Gastrocnemius medialis (tissue), 4 donors: Measurements from ENCODE around the gene PHF10. TPM values are rescaled to one million over a fixed set of nuclear protein-coding genes. Genes with fewer than 3 reads are reported as not detected.

Source experiments
- ATAC-seq, 2 donors: fragments of 150-250 bp; one replicate each; pipeline ENCODE4 v1.9.1; 2016
- DNase-seq, 2 donors: peaks; one replicate each; pipeline ENCODE4 v3.0.0-alpha.2; 2019
- H3K27ac ChIP-seq, 4 donors: fragments of 200-600 bp; sonication (generic); 1 replicate in 1 of 4; 2 replicates in 3 of 4; pipeline ENCODE4 v1.5.1; 2016 to 2018; ENCODE audit warnings: mild to moderate bottlenecking in 2 of 4, moderate library complexity in 1 of 4
- H3K27me3 ChIP-seq, 3 donors: fragments of 200-600 bp; sonication (generic) in 2 of 3; 1 replicate in 1 of 3; 2 replicates in 2 of 3; pipeline versions ENCODE4 v1.5.1 to v1.6.0; 2016 to 2019; ENCODE audit warnings: mild to moderate bottlenecking in 1 of 3, moderate library complexity in 1 of 3
- H3K36me3 ChIP-seq, 2 donors: fragments of 200-600 bp; sonication (generic) in 1 of 2; one replicate each; pipeline ENCODE4 v1.5.1; 2017 to 2018
- H3K4me1 ChIP-seq, 2 donors: fragments of 200-600 bp; sonication (generic) in 1 of 2; one replicate each; pipeline ENCODE4 v1.5.1; 2016 to 2017; ENCODE audit warnings: mild to moderate bottlenecking in 2 of 2
- H3K4me3 ChIP-seq, 4 donors: fragments of 200-600 bp; sonication (generic) in 3 of 4; 1 replicate in 1 of 4; 2 replicates in 3 of 4; pipeline ENCODE4 v1.5.1; 2016 to 2019; ENCODE audit warnings: mild to moderate bottlenecking in 2 of 4
- H3K9me3 ChIP-seq, 3 donors: fragments of 200-600 bp; sonication (generic) in 2 of 3; 1 replicate in 1 of 3; 2 replicates in 2 of 3; pipeline ENCODE4 v1.5.1; 2016 to 2019
- POLR2A ChIP-seq, 2 donors: fragments of 450-650 bp; IDR thresholded peaks; one replicate each; pipeline ENCODE4 v1.6.1; 2017; ENCODE audit warnings: antibody characterized with exemption in 2 of 2, mild to moderate bottlenecking in 2 of 2, moderate library complexity in 2 of 2
- in situ Hi-C, 4 donors: fragments of 200-750 bp; cut with MboI; loops; one replicate each; pipeline versions ENCODE4 v1.15.0 to v1.8.0; 2017; ENCODE audit warnings: low sequenced_read_pairs in 4 of 4
- intact Hi-C: fragments of 100-400 bp; cut with DNase I; formaldehyde crosslinking; loops from one replicate; pipeline ENCODE4 v1.15.1; 2023; ENCODE audit warnings: low total_unique reads
- total RNA-seq, 4 donors: library from RNA; depleted of rRNA; stranded (reverse); fragments of >200 nt; gene quantifications; one replicate each; pipeline versions ENCODE4 v1.1.0 to v1.2.3, GENCODE V29; 2016
- TF ChIP-seq, protein P1 (sequence below), 5 experiments: fragments of 450-650 bp in 3 of 5; fragments of 200-600 bp in 2 of 5; sonication (generic) in 2 of 5; IDR thresholded peaks in 4 of 5; conservative IDR thresholded peaks in 1 of 5; 1 replicate in 4 of 5; 2 replicates in 1 of 5; pipeline ENCODE4 v1.5.1; 2016 to 2019; ENCODE audit warnings: antibody characterized with exemption in 5 of 5, mild to moderate bottlenecking in 3 of 5, moderate library complexity in 3 of 5

PHF10 gene
- total RNA-seq, 4 donors from 2014 or later: 40.1 to 58.1 (median 49.0) TPM

DNA sequence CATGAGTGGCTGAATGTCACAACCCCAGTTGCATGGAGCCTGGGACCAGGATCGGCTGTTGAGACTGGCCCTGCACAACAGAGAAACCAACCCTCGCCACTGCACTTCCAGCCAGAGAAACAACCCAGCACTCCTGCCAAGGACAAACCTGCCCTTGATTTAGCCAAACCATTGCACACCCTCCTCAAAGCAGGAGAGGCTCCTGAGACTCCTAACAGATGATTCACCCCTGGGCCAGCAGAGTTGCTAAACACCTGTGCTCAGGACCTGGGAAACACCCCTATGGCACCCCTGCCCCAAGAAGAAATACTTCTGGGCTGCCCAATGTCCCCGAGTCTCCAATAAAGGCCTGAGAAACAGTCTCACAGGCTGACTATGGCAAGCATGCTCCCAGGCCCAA, 40.2 kb downstream of the PHF10 start:
- Histone ChIP-seq H3K4me1 (no peaks in the 10 kb centered on the region), H3K27me3 (no peaks in the 10 kb centered on the region), H3K36me3 (peaks cover 0 to 25% of the 10 kb centered on the region in 2 donors), H3K9me3 (no peaks in the 10 kb centered on the region), H3K4me3 (no peak overlapping the region), H3K27ac (no peak overlapping the region)
- intact Hi-C loops: no loop called here
- DNase-seq (no peak), ATAC-seq (no peak)
- TF ChIP-seq POLR2A (IDR thresholded peaks at IDR 0.05): no peak
- TF ChIP-seq, protein P1, sequence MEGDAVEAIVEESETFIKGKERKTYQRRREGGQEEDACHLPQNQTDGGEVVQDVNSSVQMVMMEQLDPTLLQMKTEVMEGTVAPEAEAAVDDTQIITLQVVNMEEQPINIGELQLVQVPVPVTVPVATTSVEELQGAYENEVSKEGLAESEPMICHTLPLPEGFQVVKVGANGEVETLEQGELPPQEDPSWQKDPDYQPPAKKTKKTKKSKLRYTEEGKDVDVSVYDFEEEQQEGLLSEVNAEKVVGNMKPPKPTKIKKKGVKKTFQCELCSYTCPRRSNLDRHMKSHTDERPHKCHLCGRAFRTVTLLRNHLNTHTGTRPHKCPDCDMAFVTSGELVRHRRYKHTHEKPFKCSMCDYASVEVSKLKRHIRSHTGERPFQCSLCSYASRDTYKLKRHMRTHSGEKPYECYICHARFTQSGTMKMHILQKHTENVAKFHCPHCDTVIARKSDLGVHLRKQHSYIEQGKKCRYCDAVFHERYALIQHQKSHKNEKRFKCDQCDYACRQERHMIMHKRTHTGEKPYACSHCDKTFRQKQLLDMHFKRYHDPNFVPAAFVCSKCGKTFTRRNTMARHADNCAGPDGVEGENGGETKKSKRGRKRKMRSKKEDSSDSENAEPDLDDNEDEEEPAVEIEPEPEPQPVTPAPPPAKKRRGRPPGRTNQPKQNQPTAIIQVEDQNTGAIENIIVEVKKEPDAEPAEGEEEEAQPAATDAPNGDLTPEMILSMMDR (IDR thresholded peaks at IDR 0.05 in 4 of 5, conservative IDR thresholded peaks at IDR 0.05 in 1 of 5): no peak
- in situ Hi-C loops: no loop called here

DNA sequence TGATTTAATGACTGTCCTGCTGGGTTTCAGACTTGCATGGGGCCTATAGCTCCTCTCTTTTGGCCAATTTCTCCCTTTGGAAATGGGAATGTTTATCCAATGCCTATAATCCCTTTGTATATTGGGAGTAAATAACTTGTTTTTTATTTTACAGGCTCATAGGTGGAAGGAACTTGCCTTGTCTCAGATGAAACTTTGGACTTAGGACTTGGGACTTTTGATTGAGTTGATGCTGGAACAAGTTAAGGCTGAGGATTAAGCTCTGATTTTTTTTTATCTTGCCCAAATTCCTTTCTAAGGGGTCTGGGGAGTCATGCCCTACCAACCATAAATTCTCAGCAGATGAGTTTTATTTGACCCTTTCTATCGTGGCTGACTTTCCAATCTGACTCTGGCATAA, 46.0 kb downstream of the PHF10 start:
- H3K4me3 ChIP-seq: no peak overlapping the region
- ATAC-seq (no peak), DNase-seq (no peak)
- no peaks in the 10 kb centered on the region for H3K36me3 ChIP-seq
- no peaks in the 10 kb centered on the region for H3K9me3 ChIP-seq
- in situ Hi-C loops (no loop called here), intact Hi-C loops (no loop called here)
- TF ChIP-seq, protein P1 (IDR thresholded peaks at IDR 0.05 in 4 of 5, conservative IDR thresholded peaks at IDR 0.05 in 1 of 5): no peak
- no peak for TF ChIP-seq POLR2A (IDR thresholded peaks at IDR 0.05)
- no peaks in the 10 kb centered on the region for H3K4me1 ChIP-seq
- no peak overlapping the region for H3K27ac ChIP-seq
- no peaks in the 10 kb centered on the region for H3K27me3 ChIP-seq

DNA sequence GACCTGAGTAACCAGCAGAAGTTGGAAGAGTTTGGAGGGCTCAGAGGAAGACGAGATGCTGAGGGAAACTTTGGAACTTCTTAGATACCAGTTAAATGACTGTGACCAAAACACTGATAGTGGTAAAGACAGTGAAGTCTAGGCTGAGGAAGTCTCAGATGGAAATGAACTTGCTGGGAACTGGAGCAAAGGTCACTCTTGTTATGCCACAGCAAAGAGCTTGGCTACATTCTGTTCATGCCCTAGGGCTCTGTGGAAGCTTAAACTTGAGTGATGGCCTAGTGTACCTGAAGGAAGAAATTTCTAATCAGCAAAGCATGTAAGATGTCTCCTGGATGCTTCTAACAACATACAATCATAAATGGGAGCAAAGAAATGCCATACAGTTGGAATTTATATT, 47.2 kb downstream of the PHF10 start:
- in situ Hi-C loops (no loop called here), intact Hi-C loops (no loop called here)
- no peaks in the 10 kb centered on the region for H3K36me3 ChIP-seq
- TF ChIP-seq, protein P1 (IDR thresholded peaks at IDR 0.05 in 4 of 5, conservative IDR thresholded peaks at IDR 0.05 in 1 of 5): no peak
- no peak for TF ChIP-seq POLR2A (IDR thresholded peaks at IDR 0.05)
- no peaks in the 10 kb centered on the region for H3K9me3 ChIP-seq
- H3K27me3 ChIP-seq: no peaks in the 10 kb centered on the region
- no peak for ATAC-seq
- H3K27ac ChIP-seq: no peak overlapping the region
- no peak overlapping the region for H3K4me3 ChIP-seq
- H3K4me1 ChIP-seq: no peaks in the 10 kb centered on the region
- DNase-seq: no peak

DNA sequence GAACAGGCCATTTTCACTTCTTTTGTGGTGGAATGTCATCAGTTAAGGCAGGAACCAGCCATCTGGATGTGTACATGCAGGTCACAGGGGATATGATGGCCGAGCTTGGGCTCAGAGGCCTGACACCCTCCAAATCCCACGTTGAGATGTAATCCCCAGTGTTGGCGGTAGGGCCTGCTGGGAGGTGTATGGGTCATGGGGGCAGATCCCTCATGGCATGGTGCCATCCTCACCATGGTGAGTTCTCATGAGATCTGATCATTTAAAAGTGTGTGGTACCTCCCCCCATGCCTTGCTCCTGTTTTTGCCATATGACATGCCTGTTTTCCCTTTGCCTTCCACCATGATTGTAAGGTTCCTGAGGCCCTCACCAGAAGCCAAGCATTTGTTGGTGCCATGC, 49.3 kb downstream of the PHF10 start:
- H3K36me3 ChIP-seq: peaks cover 0 to 5% of the 10 kb centered on the region in 2 donors
- intact Hi-C loops (no loop called here), in situ Hi-C loops (no loop called here)

More for the DNA sequence above, 49.3 kb downstream of the PHF10 start:
- Histone ChIP-seq H3K27me3 (no peaks in the 10 kb centered on the region), H3K9me3 (no peaks in the 10 kb centered on the region), H3K4me1 (no peaks in the 10 kb centered on the region), H3K4me3 (no peak overlapping the region), H3K27ac (no peak overlapping the region)
- TF ChIP-seq POLR2A (IDR thresholded peaks at IDR 0.05): no peak
- TF ChIP-seq, protein P1 (IDR thresholded peaks at IDR 0.05 in 4 of 5, conservative IDR thresholded peaks at IDR 0.05 in 1 of 5): no peak
- ATAC-seq (no peak), DNase-seq (no peak)
